Stomach (tissue), 4 donors: ENCODE measurements around the gene SHOC2.

Source experiments
- POLR2A ChIP-seq, 4 donors: fragments of 450-650 bp; IDR thresholded peaks; one replicate each; pipeline ENCODE4 v1.6.1; 2016; ENCODE audit warnings: antibody characterized with exemption in 4 of 4, control low read depth in 2 of 4, mild to moderate bottlenecking in 1 of 4, moderate library complexity in 1 of 4
- POLR2AphosphoS5 ChIP-seq, 3 donors: sonication (generic); formaldehyde crosslinking; IDR thresholded peaks; one replicate each; pipeline ENCODE4 v1.6.1; 2016; ENCODE audit warnings: antibody characterized with exemption in 3 of 3
- TF ChIP-seq, protein P1 (sequence below), 7 experiments: fragments of 450-650 bp in 4 of 7; fragments of 200-600 bp in 3 of 7; sonication (generic) in 3 of 7; IDR thresholded peaks; one replicate each; pipeline ENCODE4 v1.5.1; 2016 to 2019; ENCODE audit warnings: antibody characterized with exemption in 7 of 7, control low read depth in 2 of 7, mild to moderate bottlenecking in 1 of 7

DNA sequence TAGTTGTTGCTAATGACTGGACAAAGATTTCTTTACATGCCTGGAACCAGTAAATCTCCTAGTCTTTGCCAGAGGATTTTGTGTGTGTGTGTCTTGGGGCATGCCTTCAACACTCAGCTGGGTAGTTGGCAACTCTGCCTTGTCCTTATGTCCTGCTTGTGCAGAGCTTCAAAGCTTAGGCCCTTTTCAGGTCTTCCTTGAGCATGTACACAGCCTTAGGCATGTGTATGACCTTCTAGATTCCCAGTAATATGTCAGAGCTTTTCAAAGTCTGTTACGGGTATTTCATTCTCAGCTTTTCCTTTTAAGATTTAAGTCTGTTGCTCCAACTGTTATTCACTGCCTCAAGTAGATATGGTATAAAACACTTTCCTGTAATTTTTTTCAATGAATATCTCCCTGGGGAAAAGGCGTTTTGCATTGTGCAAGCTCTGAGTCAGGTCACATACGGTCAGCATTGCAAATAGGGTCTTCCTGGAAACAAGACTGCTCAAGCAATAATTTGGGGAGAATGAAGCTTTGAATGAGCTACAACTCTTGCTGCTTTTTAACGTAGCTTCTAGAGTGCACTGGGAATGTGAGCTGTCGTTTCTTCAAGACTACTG, 25.5 kb downstream of the SHOC2 start:
- TF ChIP-seq, protein P1, sequence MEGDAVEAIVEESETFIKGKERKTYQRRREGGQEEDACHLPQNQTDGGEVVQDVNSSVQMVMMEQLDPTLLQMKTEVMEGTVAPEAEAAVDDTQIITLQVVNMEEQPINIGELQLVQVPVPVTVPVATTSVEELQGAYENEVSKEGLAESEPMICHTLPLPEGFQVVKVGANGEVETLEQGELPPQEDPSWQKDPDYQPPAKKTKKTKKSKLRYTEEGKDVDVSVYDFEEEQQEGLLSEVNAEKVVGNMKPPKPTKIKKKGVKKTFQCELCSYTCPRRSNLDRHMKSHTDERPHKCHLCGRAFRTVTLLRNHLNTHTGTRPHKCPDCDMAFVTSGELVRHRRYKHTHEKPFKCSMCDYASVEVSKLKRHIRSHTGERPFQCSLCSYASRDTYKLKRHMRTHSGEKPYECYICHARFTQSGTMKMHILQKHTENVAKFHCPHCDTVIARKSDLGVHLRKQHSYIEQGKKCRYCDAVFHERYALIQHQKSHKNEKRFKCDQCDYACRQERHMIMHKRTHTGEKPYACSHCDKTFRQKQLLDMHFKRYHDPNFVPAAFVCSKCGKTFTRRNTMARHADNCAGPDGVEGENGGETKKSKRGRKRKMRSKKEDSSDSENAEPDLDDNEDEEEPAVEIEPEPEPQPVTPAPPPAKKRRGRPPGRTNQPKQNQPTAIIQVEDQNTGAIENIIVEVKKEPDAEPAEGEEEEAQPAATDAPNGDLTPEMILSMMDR (IDR thresholded peaks at IDR 0.05) = no peak
- TF ChIP-seq POLR2A (IDR thresholded peaks at IDR 0.05) = no peak
- no peak for TF ChIP-seq POLR2AphosphoS5 (IDR thresholded peaks at IDR 0.05)
